Retinal pigment epithelial cell (primary cell): Measurements from ENCODE around the gene UNC13C.

Experiments used
- DNase-seq: peaks from one replicate; pipeline ENCODE4 v3.0.0-alpha.2; 2010; ENCODE audit warnings: low read depth
- H3K4me3 ChIP-seq: 2 replicates; pipeline ENCODE4 v1.5.1; 2011; ENCODE audit warnings: mild to moderate bottlenecking, low read length, control low read depth, moderate library complexity
- TF ChIP-seq, protein P1 (sequence below): conservative IDR thresholded peaks from 2 replicates; pipeline ENCODE4 v1.5.1; 2011; ENCODE audit warnings: low read depth, low read length, control low read depth, inconsistent platforms

The UNC13C gene

DNA sequence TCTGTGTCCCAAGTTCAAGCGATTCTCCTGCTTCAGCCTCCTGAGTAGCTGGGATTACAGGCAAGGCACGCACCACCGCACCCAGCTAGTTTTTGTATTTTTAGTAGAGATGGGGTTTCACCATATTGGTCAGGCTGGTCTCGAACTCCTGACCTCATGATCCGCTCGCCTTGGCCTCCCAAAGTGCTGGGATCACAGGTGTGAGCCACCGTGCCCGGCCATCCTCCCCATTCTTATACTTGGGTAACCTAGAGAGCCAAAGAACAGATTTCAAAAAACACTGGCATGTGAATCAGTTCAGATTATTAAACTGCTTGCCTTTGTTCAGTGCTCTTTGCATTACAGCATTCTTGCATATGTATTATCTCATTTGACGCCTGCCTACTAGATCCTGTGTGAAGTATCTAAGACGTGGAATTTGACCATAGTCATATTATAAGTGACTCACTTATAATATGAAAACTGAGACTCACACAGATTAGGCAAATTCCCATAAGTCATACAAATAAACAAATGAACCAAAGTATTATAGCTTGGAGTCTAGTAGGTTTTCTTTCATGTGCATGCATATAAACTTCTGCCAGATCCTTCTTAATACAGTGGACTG, 123.5 kb downstream of the UNC13C start:
- H3K4me3 ChIP-seq, result no peak overlapping the region
- no peak for DNase-seq
- TF ChIP-seq, protein P1, sequence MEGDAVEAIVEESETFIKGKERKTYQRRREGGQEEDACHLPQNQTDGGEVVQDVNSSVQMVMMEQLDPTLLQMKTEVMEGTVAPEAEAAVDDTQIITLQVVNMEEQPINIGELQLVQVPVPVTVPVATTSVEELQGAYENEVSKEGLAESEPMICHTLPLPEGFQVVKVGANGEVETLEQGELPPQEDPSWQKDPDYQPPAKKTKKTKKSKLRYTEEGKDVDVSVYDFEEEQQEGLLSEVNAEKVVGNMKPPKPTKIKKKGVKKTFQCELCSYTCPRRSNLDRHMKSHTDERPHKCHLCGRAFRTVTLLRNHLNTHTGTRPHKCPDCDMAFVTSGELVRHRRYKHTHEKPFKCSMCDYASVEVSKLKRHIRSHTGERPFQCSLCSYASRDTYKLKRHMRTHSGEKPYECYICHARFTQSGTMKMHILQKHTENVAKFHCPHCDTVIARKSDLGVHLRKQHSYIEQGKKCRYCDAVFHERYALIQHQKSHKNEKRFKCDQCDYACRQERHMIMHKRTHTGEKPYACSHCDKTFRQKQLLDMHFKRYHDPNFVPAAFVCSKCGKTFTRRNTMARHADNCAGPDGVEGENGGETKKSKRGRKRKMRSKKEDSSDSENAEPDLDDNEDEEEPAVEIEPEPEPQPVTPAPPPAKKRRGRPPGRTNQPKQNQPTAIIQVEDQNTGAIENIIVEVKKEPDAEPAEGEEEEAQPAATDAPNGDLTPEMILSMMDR, result no peak

DNA sequence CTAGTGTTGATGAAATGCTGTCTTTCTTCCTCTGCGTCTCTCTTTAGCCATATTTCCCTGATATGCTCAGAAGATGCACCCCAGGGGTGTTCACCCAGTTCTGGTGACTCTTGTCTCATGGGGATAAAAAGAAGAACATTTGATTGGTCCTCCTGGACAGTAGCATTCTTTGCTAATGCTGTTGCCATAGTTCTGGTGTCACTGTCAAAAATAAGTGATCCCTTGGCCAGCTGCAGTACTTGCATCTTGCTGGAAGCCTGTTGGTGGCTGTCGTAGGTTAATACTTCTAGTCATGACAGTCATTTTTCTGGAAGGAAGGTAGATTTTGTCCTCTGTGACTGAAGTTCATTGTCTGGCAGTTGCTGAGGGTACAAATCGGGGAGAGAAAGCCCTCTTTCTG, 124.5 kb downstream of the UNC13C start:
- DNase-seq, result no peak
- H3K4me3 ChIP-seq, result no peak overlapping the region
- TF ChIP-seq, protein P1, result no peak

DNA sequence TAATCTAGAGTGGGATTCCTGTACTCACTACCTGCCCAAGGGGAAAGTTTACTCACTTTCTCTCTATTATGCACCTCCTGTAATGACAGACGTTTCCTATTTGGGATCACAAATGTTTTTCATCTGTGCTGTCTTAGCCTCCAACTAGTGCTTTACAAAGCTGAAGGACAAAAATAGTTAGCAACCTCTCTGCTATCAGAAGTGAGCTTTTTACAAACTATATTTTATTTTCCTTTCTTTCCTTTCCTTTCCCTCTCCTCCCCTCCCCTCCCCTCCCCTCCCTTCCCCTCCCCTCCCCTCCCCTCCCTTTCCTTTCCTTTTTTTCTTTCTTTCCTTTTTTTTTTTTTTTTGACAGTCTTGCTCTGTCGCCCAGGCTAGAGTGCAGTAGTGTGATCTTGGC, 130.8 kb downstream of the UNC13C start:
- no peak overlapping the region for H3K4me3 ChIP-seq
- DNase-seq, result no peak
- TF ChIP-seq, protein P1, result no peak

DNA sequence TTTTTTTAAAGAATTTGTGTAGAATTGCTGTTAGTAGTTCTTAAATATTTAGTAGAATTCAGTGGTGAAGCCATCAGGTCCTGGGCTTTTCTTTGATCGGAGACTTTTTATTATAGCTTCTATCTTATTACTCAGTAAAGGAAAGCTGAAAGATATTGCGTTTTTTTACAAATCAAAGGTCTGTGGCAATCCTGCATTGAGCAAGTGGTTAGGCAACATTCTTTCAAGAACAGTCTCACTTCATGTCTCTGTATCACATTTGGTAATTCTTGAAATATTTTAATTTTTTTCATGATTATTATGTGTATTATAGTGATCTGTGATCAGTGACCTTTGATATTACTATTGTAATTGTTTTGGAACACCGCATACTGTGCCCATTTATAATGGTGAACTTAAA, 140.8 kb downstream of the UNC13C start:
- TF ChIP-seq, protein P1, result no peak
- DNase-seq, result no peak
- no peak overlapping the region for H3K4me3 ChIP-seq

DNA sequence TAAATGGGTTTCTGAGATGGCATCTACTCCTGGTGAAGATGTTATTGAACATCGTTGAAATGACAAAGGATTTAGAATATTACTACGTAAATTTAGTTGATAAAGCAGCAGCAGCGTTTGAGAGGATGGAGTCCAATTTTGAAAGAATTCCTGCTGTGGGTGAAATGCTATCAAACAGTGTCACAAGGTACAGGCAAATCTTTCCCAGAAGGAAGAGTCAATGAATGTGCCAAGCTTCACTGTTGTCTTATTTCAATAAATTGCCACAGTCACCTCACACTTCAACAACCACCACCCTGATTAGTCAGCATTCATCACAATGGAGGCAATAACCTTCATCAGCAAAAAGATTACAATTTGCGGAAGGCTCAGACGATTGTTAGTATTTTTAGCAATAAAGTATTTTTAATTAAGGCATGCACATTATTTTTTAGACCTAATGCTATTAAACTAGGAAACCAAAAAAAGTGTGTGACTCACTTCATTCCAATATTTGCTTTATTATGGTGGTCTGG, 142.8 kb downstream of the UNC13C start:
- DNase-seq, result no peak
- TF ChIP-seq, protein P1, result no peak
- H3K4me3 ChIP-seq, result no peak overlapping the region

DNA sequence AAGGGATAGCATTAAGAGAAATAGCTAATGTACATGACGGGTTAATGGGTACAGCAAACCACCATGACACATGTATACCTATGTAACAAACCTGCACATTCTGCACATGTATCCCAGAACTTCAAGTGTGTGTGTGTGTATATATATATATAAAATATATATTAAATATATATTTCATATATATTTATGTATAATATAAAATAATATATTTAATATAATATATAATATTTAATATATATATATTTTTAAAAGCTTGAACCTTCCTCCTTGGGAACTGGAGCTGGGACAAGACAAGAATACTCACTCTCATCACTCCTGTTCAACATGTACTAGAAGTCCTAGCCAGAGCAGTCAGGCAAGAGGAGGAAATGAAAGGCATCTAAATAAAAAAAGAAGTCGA, 149.3 kb downstream of the UNC13C start:
- TF ChIP-seq, protein P1, result no peak
- no peak overlapping the region for H3K4me3 ChIP-seq
- DNase-seq, result no peak

DNA sequence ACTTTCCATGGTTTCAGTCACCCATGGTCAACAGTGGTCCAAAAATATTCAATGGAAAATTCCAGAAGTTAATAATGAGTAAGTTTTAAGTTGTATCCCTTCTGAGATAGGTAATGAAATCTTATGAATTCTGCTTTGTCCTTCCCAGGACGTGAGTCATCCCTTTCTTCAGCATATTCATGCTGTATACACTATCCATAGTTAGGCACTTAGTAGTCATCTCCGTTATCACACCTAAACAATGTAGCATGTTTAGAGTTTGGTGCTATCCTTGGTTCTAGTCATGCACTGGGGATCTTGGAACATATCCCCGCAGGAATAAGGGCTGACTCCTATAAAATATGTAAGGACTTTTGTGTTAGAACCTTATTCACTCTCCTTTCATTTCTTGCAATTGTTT, 153.2 kb downstream of the UNC13C start:
- H3K4me3 ChIP-seq, result no peak overlapping the region
- no peak for DNase-seq
- TF ChIP-seq, protein P1, result no peak
